Activated T-helper 1 cell treated with anti-CD3 and anti-CD28 coated beads, Interleukin-2, amount 50 U/mL, for 16 hours (primary cell): ENCODE measurements around the gene ST3GAL2.

Experiments
- DNase-seq, 2 donors: peaks; one replicate each; pipeline ENCODE4 v3.0.0-alpha.2; 2020; ENCODE audit warnings: low read depth in 1 of 2, low spot score in 1 of 2

The ST3GAL2 gene, protein sequence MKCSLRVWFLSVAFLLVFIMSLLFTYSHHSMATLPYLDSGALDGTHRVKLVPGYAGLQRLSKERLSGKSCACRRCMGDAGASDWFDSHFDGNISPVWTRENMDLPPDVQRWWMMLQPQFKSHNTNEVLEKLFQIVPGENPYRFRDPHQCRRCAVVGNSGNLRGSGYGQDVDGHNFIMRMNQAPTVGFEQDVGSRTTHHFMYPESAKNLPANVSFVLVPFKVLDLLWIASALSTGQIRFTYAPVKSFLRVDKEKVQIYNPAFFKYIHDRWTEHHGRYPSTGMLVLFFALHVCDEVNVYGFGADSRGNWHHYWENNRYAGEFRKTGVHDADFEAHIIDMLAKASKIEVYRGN

DNA sequence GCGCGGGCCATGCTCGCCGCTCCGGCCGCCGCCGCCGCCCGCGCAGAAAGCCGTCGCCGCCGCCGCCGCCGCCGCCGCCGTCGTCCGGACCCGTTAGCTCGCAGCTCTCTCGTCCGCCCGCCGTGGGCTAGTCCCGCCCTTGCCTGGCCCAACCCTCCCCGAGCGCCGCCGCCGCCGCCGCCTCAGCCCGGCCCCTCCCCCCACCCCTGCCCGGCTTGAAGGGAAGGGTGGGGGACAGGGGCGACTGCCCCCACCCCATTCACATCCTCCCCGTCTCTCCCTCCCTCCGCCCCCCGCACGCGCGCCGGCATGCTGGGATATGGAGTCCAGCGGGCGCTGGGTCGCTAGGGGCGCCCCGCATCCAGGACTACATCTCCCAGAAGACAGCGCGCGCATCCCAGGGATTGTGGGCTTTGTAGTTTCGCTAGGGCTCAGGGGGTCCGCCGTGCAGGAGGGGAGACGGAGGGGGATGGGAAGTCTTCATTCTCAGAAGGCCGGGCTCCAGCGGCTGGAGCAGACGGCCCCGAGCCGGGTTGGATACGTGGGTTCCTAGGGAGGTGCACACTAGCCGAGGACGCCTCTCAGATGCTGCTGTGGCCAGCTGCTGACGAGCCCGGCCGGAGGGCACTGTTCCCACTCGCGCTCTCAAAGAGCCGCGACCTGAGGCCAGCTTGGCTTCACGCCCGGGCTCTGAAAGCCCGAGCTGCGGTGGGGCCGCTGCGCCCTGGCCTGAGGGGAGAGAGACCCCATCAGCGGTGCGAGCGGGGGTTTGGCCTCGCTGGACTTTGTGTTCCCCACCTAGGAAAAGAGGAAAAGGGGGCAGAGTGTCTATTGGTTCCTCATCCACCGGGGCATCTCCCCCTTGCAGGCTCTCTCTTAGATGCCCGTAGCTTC is at the start of gene ST3GAL2:
ST3GAL2 (minus strand) TSS at position 132 of the 894 bp plus-strand sequence. CDS start 40,570 bp downstream, outside the sequence.
- peak; percentile 86 to 88 for DNase-seq

DNA sequence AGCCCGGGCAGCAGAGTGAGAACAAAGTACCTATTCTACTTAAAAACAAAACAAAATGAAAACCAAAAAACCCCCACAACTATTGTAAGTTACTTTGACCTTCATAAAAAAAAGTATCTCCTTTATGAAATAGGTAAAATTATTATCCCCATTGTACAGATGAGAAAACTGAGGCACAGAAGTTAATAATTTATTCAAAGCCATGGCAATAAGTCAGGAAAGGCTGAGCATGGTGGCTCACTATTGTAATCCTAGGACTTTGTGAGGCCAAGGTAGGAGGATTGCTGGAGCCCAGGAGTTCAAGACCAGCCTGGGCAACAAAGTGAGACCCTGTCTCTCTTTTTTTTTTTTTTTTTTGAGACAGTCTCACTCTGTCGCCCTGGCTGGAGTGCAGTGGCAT is 46.0 kb upstream of the ST3GAL2 start:
- no peak for DNase-seq

DNA sequence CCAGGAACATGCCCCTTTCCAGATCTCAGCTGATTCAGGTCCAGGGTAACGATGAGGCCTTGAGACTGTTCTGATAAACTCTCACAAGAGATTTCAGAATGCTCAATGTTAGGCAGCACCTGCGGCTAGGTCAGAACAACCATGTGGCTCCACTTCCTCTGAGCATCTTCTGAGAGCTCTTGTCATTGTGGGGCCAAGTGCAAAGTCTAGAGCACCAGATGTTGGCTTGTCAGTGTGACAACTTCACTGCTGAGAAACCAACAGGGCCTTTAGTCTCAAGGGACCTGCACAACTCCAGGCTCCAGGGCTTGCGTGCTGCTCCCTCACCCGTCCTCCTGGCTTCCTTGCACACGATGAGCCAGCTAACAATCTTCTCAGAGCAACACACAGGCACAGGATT is 44.5 kb upstream of the ST3GAL2 start:
- no peak for DNase-seq

DNA sequence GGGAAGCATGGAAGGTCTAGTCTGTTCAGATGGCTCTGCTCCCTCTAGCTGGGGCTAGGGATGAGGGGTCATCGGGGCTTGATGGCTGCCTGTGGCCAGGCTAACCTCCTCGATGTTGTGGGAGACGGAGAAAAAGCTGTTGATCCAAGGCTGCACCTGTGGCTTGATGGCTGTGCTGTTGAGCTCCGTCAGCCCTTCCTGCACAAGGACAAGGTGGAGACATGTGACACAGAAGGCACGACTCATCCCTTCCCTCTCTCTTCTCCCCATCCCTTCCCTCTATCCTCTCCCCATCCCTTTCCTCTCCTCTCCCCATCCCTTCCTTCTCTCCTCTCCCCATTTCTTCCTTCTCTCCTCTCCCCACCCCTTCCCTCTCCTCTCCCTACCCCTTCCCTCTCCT is 43.7 kb upstream of the ST3GAL2 start:
- DNase-seq = no peak

DNA sequence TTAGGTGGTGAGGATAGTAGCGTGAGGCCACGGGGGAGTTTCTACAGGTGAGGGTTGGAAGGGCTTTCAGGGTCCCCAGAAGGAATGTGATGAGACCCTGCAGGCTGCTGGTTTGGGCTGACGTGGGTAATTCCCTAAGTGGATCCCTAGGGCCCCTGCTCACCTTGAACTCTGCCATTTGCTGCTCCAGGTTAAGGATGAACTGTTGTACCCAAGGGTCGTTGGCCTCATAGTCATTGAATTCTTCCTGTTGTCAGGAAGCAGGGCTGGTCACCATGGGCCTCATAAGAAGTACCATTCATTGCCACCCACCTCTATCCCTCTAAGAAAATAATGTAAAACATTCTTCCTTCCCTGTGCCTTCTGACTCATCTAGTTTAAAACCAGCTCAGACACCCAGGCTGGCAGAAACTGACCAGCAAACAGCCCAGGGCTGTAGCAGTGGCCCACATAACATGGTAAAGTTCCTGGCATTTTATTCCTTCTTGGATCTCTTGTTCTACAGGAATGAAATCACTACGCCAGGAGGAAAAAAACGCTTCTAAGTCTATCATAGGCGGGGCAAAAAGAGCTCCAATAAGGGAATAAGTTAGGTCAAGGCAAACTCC is 43.1 kb upstream of the ST3GAL2 start:
- no peak for DNase-seq

DNA sequence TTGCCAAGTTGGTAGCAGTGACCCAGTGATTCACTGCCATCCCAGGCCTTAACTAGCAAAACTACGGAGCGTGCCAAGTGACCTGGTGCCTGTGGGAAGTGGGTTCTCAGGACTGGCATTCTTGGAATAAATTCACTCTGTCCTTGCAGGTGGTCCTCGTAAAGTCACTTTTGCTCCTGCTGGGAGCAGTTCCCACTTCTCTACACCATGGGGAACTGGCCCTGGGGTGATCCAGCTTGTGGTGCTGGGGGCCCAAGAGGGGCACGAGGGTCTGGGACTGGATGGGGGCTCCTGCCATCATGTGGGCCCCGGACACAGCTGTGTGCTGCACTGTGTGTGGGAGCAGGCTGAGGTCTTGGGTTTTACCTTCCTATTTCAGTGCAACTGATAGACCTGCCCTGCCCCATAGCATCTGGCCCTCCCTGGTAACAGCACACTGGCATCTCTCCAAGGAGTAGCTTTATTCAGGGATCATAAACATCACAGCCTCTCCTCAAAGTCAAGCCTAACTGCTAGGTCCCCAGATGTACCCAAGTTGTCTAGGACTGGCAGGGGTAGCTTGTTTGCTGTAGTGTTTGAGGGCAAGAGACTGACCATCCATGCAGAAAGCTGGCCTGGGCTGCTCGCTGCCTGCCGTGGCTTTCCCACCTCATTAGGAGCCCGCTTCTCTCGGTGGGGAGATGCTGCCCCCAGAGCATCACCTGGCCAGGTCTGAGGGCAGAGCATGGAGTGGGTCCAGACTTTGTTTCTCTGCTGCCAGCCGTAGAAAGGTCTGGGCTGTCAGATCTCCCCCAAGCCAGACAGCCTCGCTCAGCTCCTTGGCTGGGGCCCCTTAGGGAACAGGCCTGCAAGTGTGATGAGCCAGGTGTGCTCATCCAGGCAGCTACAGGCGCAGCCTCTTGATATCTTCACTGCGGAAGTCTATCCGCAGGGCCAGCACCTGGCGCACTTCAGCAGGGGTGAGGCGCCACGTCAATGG is 41.5 kb upstream of the ST3GAL2 start:
- no peak for DNase-seq

DNA sequence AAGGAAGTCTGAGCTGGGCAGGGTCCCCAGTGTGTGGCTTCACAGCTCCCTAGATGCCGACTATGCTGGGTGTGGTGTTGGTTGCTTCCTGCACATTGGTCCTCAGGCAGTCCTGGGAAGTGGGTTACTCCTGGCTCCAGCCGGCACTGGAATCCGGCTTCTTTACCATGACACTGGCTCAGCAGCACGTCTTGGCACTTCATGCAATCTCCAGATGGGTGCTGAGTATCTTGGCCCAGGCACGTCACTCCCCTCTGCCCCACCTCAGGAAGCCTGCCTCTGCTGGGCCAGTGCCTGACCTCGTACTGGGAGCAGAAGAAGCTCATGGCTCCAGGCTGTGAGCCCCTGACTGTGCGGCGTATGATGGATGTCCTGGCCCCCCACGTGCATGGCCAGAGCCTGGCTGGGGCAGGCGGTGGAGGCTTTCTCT is 40.0 kb upstream of the ST3GAL2 start:
- DNase-seq = no peak

DNA sequence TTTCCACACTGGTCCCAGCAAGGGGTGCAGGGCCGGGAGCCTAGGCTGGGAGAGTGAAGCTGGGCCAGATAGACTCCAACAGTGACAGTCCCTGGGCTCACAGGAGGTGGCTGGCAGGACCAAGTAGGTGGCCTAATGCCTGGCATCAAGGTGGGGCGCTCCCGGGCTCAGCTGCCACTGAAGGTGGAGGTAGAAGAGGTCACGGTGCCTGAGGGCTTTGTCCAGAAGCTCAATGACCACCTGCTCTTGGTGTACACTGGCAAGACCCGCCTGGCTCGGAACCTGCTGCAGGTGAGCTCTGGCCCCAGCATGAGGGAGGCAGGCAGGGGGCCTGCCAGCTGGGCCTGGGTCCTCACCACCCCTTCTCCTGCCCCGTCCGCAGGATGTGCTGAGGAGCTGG is 39.3 kb upstream of the ST3GAL2 start:
- DNase-seq = no peak

DNA sequence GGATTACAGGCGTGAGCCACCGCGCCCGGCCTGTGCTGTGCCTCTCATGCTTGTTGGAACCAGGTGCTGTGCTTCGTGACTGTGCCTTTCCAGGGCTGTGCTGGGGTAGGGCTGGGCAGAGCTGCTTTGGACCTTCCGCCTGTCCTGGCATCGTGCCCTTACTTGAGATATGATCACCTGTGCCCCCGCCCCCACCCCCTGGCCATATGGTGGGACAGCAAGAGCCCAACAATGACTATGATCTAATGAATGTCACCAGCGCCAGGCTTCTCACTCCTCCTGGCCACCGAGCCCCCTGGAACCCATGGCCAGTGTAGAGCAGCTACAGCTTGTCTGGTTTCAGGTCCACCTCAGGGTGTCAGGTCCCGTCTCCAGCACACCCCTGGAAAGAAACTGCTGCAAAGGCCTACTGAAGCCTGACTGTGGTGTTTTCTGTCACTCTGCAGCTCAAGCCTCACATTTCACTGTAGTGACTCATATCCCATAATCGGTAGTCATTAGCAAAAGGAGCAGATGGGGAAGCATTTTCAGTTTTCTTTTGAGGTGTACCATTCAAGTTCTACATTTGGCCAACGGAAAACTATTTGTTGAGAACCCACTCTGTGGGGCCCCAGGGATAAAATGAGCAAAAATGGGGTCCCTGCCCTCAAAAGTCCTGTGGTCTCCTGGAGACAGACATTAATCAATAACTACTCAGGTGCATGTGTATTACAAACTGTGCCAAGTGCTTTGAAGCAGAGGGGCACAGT is 37.5 kb upstream of the ST3GAL2 start:
- DNase-seq = no peak

DNA sequence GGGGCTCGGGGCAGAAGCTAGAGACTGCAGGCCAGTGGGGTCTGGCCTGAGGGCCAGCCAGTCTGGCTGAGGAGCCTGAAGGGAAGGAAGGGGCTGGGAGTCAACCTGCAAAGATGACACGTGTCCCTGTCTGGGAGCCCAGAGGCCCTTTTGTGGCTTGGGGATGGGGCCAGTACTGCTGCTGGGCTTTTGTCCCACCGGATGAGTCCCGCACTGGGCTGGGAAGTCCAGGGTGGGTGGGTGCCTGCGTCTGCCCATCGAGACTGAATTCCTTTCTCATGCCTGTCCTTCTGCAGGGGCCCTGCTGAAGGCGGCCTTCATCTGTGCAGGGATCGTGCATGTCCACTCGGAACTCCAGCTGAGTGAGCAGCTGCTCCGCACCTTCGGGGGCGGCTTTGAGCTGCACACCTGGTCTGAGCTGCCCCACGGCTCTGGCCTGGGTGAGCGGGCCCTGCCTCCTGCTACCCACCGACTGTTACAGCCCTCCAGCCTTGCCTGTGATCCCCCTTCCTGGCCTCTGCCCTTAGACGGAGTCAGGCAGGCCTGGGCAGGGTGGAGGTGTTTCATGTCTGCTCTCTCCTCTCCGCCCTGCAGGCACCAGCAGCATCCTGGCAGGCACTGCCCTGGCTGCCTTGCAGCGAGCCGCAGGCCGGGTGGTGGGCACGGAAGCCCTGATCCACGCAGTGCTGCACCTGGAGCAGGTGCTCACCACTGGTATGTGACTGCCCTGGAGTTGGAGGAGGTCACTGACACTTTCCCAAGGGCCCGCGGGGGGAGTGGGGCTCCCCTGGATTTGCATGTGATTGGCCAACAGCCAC is 36.4 kb upstream of the ST3GAL2 start:
- DNase-seq = no peak

DNA sequence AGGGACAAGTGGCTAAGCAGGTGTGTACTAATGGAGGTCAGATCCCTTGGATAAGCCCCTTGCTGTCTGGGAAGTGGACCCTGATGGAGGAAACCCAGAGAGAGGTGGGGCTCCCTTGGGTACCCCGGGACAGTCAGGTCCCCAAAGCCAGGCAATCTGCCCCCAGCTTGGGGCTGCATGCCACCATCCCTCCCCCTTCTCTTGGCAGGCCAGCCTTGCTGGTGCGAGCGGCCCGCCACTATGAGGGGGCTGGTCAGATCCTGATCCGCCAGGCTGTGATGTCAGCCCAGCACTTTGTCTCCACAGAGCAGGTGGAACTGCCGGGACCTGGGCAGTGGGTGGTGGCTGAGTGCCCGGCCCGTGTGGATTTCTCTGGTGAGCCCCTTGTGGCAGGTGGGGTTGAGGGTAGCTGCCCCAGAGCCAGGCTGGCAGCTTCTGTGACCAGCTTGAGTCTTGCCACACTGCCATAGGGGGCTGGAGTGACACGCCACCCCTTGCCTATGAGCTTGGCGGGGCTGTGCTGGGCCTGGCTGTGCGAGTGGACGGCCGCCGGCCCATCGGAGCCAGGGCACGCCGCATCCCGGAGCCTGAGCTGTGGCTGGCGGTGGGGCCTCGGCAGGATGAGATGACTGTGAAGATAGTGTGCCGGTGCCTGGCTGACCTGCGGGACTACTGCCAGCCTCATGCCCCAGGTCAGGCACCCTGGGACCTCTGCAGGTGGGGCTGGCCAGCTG is 35.6 kb upstream of the ST3GAL2 start:
- no peak for DNase-seq

DNA sequence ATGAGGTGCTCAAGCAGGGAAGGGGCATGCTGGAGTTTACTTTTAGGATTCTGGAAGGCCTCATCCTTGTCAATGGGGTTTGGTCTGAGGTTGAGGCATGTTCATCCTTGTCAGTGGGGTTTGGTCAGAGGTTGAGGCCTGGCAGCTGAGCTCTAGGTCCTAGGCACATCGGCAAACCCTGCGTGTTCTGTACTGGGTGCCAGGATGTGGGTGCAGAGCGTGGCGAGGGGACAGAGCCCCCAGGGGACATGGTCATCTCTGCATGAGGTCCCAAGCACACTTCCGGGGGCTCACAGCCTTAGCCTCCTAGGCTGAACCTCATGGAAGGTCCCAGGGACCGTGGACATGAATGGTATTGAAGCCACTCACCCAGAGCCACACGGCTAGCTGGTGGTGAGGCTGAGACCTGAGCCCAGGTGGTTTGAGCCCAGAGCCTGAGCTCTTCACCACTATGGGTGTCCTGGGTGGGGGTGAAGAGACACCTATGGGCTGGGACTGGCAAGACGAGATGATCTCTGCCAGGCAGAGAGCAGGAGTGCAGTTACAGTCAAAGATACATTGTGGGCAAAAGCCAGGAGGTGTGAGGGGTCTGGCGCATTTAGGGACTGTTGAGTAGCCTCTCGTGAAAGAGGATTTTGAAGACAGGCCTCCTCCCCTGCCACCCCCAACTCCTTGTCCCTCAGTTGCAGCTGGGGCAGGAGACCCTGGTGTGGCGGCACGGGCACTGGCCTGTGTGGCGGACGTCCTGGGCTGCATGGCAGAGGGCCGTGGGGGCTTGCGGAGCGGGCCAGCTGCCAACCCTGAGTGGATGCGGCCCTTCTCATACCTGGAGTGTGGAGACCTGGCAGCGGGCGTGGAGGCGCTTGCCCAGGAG is 34.8 kb upstream of the ST3GAL2 start:
- no peak for DNase-seq

DNA sequence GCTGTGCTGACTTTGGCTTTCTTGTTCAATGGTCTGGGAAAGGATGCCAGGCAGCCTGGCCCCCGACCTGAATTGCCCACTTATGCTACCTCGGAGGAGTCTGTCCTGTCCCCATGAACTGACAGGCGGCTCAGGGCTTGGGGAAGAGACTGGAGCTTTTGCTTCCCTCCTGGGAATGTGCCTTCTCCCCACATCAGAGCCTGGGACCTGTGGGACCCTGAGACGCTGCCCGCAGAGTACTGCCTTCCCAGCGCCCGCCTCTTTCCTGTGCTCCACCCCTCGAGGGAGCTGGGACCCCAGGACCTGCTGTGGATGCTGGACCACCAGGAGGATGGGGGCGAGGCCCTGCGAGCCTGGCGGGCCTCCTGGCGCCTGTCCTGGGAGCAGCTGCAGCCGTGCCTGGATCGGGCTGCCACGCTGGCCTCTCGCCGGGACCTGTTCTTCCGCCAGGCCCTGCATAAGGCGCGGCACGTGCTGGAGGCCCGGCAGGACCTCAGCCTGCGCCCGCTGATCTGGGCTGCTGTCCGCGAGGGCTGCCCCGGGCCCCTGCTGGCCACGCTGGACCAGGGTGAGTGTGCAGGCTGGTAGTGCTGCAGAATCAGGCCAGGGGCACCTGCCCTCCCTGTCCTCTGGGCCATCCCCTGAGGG is 34.0 kb upstream of the ST3GAL2 start:
- no peak for DNase-seq

DNA sequence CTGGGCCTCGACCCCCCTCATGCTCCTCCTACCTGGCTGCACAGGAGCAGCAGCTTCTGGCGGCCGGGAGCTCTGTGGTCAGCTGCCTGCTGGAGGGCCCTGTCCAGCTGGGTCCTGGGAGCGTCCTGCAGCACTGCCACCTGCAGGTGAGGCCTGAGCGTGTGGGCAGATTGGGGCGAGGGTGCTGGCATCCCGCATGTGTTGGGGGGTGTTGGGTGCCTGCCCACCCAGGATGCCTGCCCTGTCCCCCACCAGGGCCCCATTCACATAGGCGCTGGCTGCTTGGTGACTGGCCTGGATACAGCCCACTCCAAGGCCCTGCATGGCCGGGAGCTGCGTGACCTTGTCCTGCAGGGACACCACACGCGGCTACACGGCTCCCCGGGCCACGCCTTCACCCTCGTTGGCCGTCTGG is 32.0 kb upstream of the ST3GAL2 start:
- DNase-seq = no peak

DNA sequence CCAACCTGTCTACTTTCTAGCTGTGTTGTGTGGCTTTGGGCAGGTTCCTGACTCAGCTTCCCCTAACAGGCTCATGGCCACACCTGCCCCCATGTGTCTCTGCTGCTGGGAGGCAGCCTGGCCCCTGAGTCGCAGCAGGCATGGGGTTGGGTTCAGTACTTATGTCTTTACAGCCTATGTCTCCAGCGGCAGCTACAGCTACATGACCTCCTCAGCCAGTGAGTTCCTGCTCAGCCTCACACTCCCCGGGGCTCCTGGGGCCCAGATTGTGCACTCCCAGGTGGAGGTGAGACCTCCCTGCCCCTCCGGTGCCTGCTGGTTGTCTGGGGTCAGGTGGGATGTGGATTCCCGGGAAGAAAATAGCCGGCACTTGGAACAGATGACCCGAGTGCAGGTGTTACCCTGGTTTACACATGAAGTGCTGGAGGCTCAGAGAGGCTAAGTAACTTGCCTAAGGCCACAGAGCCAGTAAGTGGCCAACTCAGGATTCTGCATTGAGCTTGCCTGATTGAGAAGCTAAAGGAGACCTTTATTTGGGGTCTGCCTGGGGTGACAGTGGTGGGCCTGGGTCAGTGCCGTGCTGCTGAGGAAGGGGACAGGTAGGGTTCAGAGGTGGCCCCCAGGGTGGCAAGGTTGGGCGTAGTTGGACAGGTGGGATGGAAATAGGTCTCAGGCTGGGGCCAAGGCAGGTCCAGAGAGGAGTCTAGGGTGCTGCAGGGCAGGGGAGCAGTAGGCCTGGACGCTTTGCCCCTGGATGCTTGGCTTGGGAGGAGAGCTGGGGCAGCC is 31.4 kb upstream of the ST3GAL2 start:
- no peak for DNase-seq
